MCF 10A (cell line): ENCODE results near the gene CDKN1B. TPM values are rescaled to one million over a fixed set of nuclear protein-coding genes. Genes with fewer than 3 reads are reported as not detected.
A peak's percentile ranks its signal among the peaks of the same experiment; 100 is the strongest.

Experiments used
- BruUV-seq: library from RNA; stranded (reverse); fragments of 400-500 nt; replicated peaks from 2 replicates; lab custom pipeline; 2021; lab: Mats Ljungman, UMichigan
- CTCF ChIA-PET: fragments of 300-600 bp; sonication (Branson Sonifier 250); formaldehyde crosslinking; extraction: SDS; loops from one replicate; lab custom pipeline; 2021; ENCODE audit warnings: antibody characterized with exemption, inconsistent platforms; lab: Yijun Ruan, JAX
- POLR2A ChIA-PET: fragments of 300-600, 350-650 bp; sonication (Branson Sonifier 250); formaldehyde crosslinking; extraction: SDS; loops from one replicate; lab custom pipeline; 2020; ENCODE audit warnings: antibody characterized with exemption, inconsistent platforms; lab: Yijun Ruan, JAX
- DNase-seq: peaks from one replicate; pipeline ENCODE4 v3.0.0-alpha.2; 2018; ENCODE audit not compliant: unreplicated experiment
- H3K27ac Mint-ChIP-seq: one replicate; pipeline ENCODE4 v1.8.0; 2022; ENCODE audit warnings: mild to moderate bottlenecking, low read depth, mixed read lengths; ENCODE audit not compliant: unreplicated experiment
- H3K27me3 Mint-ChIP-seq: one replicate; pipeline ENCODE4 v1.8.0; 2022; ENCODE audit warnings: mixed read lengths; ENCODE audit not compliant: insufficient read depth, unreplicated experiment
- H3K36me3 Mint-ChIP-seq: one replicate; pipeline ENCODE4 v1.8.0; 2022; ENCODE audit warnings: mild to moderate bottlenecking, moderate library complexity, mixed read lengths; ENCODE audit not compliant: insufficient read depth, unreplicated experiment
- H3K4me1 Mint-ChIP-seq: one replicate; pipeline ENCODE4 v1.8.0; 2022; ENCODE audit warnings: mixed read lengths; ENCODE audit not compliant: insufficient read depth, unreplicated experiment
- H3K4me3 Mint-ChIP-seq: one replicate; pipeline ENCODE4 v1.8.0; 2022; ENCODE audit warnings: mild to moderate bottlenecking, moderate library complexity, mixed read lengths; ENCODE audit not compliant: unreplicated experiment
- H3K9me3 Mint-ChIP-seq: one replicate; pipeline ENCODE4 v1.8.0; 2022; ENCODE audit warnings: mixed read lengths; ENCODE audit not compliant: unreplicated experiment
- CTCF ChIP-seq: fragments of 200-600 bp; IDR thresholded peaks from one replicate; pipeline ENCODE4 v1.8.0; 2022; ENCODE audit warnings: antibody characterized with exemption, mild to moderate bottlenecking; ENCODE audit not compliant: unreplicated experiment
- intact Hi-C: fragments of 100-400 bp; cut with micrococcal nuclease; formaldehyde crosslinking; loops from 2 replicates; pipeline ENCODE4 v1.14.1; 2022
- total RNA-seq: library from RNA; stranded (reverse); gene quantifications from 2 replicates; pipeline ENCODE4 v1.2.3, GENCODE V29; 2022

CDKN1B gene
- total RNA-seq, 1 experiment from 2014 or later: 33.9 TPM

- Mint-ChIP-seq H3K4me1 (peaks cover 18% of the 10 kb centered on the region), H3K9me3 (no peaks in the 10 kb centered on the region), H3K27me3 (no peaks in the 10 kb centered on the region), H3K4me3 (peak overlapping the region; percentile 98), H3K27ac (peak overlapping the region; percentile 99), H3K36me3 (peaks cover 78% of the 10 kb centered on the region)
- intact Hi-C loops: loop anchor here (5.0 kb wide), 1 partner anchor 170 kb away; the partner anchor contains the start of gene GPRC5A
- no peak for DNase-seq
- CTCF ChIA-PET: interaction anchor here (0.7 to 2.2 kb wide), 4 partner anchors 15 to 169 kb away, joined by 3 to 11 read pairs (median 3); partner anchors contain the start of gene GPRC5A
- TF ChIP-seq CTCF: no peak
- POLR2A ChIA-PET: interaction anchor here (0.6 to 13.4 kb wide), 29 partner anchors 8 to 1999 kb away, joined by 3 to 163 read pairs (median 4); partner anchors contain the start of genes BORCS5, DUSP16, GPRC5A and LRP6
- BruUV-seq: no TSS peak
These were observed 4.8 kb downstream of the CDKN1B start for GRCh38 chr12:12721814-12722434.

- BruUV-seq: no TSS peak
- POLR2A ChIA-PET: interaction anchor here (0.6 to 13.4 kb wide), 35 partner anchors 9 to 2000 kb away, joined by 3 to 163 read pairs (median 4); partner anchors contain the start of genes BORCS5, DUSP16, GPRC5A and LRP6
- Mint-ChIP-seq H3K27me3 (no peaks in the 10 kb centered on the region), H3K36me3 (peaks cover 71% of the 10 kb centered on the region), H3K4me1 (peaks cover 18% of the 10 kb centered on the region), H3K4me3 (peak overlapping the region; percentile 98), H3K27ac (peak overlapping the region; percentile 99), H3K9me3 (no peaks in the 10 kb centered on the region)
- DNase-seq: peak; percentile 61
- CTCF ChIA-PET: interaction anchor here (0.7 to 2.2 kb wide), 7 partner anchors 14 to 501 kb away, joined by 3 to 11 read pairs (median 3); partner anchors contain the start of gene GPRC5A
- intact Hi-C loops: loop anchor here (5.0 kb wide), 1 partner anchor 170 kb away; the partner anchor contains the start of gene GPRC5A
- no peak for TF ChIP-seq CTCF
These were observed 5.4 kb downstream of the CDKN1B start for GRCh38 chr12:12722435-12723148.

GRCh38 chr12:12723149-12723680 lies 6.0 kb downstream of the CDKN1B start:
- POLR2A ChIA-PET: interaction anchor here (0.6 to 13.4 kb wide), 18 partner anchors 7 to 457 kb away, joined by 3 to 163 read pairs (median 4); partner anchors contain the start of genes BORCS5, CDKN1B, DUSP16 and GPRC5A
- H3K9me3 Mint-ChIP-seq: no peaks in the 10 kb centered on the region
- no peaks in the 10 kb centered on the region for H3K27me3 Mint-ChIP-seq
- H3K4me1 Mint-ChIP-seq: peaks cover 18% of the 10 kb centered on the region
- no peak for TF ChIP-seq CTCF
- DNase-seq: peak; percentile 36
- intact Hi-C loops: loop anchor here (5.0 kb wide), 1 partner anchor 169 kb away; the partner anchor contains the start of gene GPRC5A
- no TSS peak for BruUV-seq
- CTCF ChIA-PET: interaction anchor here (0.7 to 1.2 kb wide), 3 partner anchors 20 to 501 kb away, joined by 3 to 4 read pairs (median 4); no protein-coding TSS in a partner anchor
- peaks cover 65% of the 10 kb centered on the region for H3K36me3 Mint-ChIP-seq
- peak overlapping the region; percentile 99 for H3K27ac Mint-ChIP-seq
- peak overlapping the region; percentile 98 for H3K4me3 Mint-ChIP-seq
